ENCODE data around the gene PXMP4.
A peak's percentile ranks its signal among the peaks of the same experiment; 100 is the strongest.

PXMP4 gene

GRCh38 chr20:33670715-33671499 is 49.2 kb downstream of the PXMP4 start:
- DNase-seq (ENCODE audit: low read depth in 1 of 2, low spot score in 1 of 2): no peak

GRCh38 chr20:33669873-33670640 is 50.1 kb downstream of the PXMP4 start:
- DNase-seq (ENCODE audit: low read depth in 1 of 2, low spot score in 1 of 2): no peak

GRCh38 chr20:33669224-33669623 is 50.9 kb downstream of the PXMP4 start:
- no peak for DNase-seq (ENCODE audit: low read depth in 1 of 2, low spot score in 1 of 2)

- no peak for DNase-seq (ENCODE audit: low read depth in 1 of 2, low spot score in 1 of 2)
Observed at GRCh38 chr20:33668466-33669155, 51.5 kb downstream of the PXMP4 start.

- DNase-seq (ENCODE audit: low read depth in 1 of 2, low spot score in 1 of 2): peak; percentile 66 to 71
Observed at GRCh38 chr20:33667676-33668465, 52.2 kb downstream of the PXMP4 start.

GRCh38 chr20:33667245-33667675 is 52.9 kb downstream of the PXMP4 start:
- peak in 1 of 2 donors; percentile 28 for DNase-seq (ENCODE audit: low read depth in 1 of 2, low spot score in 1 of 2)

- DNase-seq (ENCODE audit: low read depth in 1 of 2, low spot score in 1 of 2): peak; percentile 63 to 84
Observed at GRCh38 chr20:33666293-33667244, 53.5 kb downstream of the PXMP4 start, which contains the start of gene ACTL10. TSS of gene ACTL10 (plus strand) at chr20:33666943. CDS start at chr20:33667498, 555 bp downstream.

GRCh38 chr20:33664762-33665144 is 55.4 kb downstream of the PXMP4 start:
- no peak for DNase-seq (ENCODE audit: low read depth in 1 of 2, low spot score in 1 of 2)

GRCh38 chr20:33664085-33664761 is 55.9 kb downstream of the PXMP4 start:
- no peak for DNase-seq (ENCODE audit: low read depth in 1 of 2, low spot score in 1 of 2)

- DNase-seq (ENCODE audit: low read depth in 1 of 2, low spot score in 1 of 2): peak; percentile 64 to 74
Observed at GRCh38 chr20:33663161-33664084, 56.7 kb downstream of the PXMP4 start.

GRCh38 chr20:33662172-33662571 is 57.9 kb downstream of the PXMP4 start, which contains the start of gene C20orf144:
TSS of gene C20orf144 (plus strand) at chr20:33662327. CDS start at chr20:33662346, 19 bp downstream.
- no peak for DNase-seq (ENCODE audit: low read depth in 1 of 2, low spot score in 1 of 2)

- DNase-seq (ENCODE audit: low read depth in 1 of 2, low spot score in 1 of 2): no peak
Observed at GRCh38 chr20:33660685-33661058, 59.4 kb downstream of the PXMP4 start.

GRCh38 chr20:33660035-33660684 is 60.0 kb downstream of the PXMP4 start:
- DNase-seq (ENCODE audit: low read depth in 1 of 2, low spot score in 1 of 2): no peak

GRCh38 chr20:33659341-33660034 is 60.6 kb downstream of the PXMP4 start:
- no peak for DNase-seq (ENCODE audit: low read depth in 1 of 2, low spot score in 1 of 2)

GRCh38 chr20:33658929-33659328 is 61.2 kb downstream of the PXMP4 start:
- no peak for DNase-seq (ENCODE audit: low read depth in 1 of 2, low spot score in 1 of 2)

GRCh38 chr20:33658510-33658909 is 61.6 kb downstream of the PXMP4 start:
- no peak for DNase-seq (ENCODE audit: low read depth in 1 of 2, low spot score in 1 of 2)

- DNase-seq (ENCODE audit: low read depth in 1 of 2, low spot score in 1 of 2): no peak
Observed at GRCh38 chr20:33657704-33658095, 62.4 kb downstream of the PXMP4 start.

Measured in activated CD4-positive, alpha-beta T cell treated with anti-CD3 and anti-CD28 coated beads, Interleukin-2, amount 50 U/mL, for 24 hours (primary cell).